HL-60 (cell line): ENCODE measurements around the gene ESR1.

Experiments used
- DNase-seq, 2 experiments: peaks; one replicate each; pipeline ENCODE4 v3.0.0-alpha.2; 2010 to 2020; ENCODE audit warnings: low read depth in 1 of 2, low spot score in 1 of 2
- H3K27ac ChIP-seq: fragments of 250-450 bp; sonication (Bioruptor Pico); replicated peaks from 2 replicates; pipeline ENCODE4 v1.5.1; 2020; ENCODE audit warnings: mild to moderate bottlenecking, moderate library complexity
- H3K27me3 ChIP-seq: fragments of 250-450 bp; sonication (Bioruptor Pico); 2 replicates; pipeline ENCODE4 v1.5.1; 2021; ENCODE audit warnings: mild to moderate bottlenecking, moderate library complexity; ENCODE audit not compliant: insufficient read depth, poor library complexity, severe bottlenecking
- H3K4me3 ChIP-seq: replicated peaks from 2 replicates; pipeline ENCODE4 v1.5.1; 2011; ENCODE audit warnings: mild to moderate bottlenecking, control low read depth, low read length; ENCODE audit not compliant: insufficient read depth
- CTCF ChIP-seq: IDR thresholded peaks from one replicate; pipeline ENCODE4 v1.5.1; 2011; ENCODE audit warnings: low read length, control low read depth, inconsistent platforms; ENCODE audit not compliant: insufficient read depth
- GABPA ChIP-seq: IDR thresholded peaks from 2 replicates; pipeline ENCODE4 v1.6.1; 2012; ENCODE audit warnings: low read depth
- POLR2AphosphoS5 ChIP-seq: IDR thresholded peaks from 2 replicates; pipeline ENCODE4 v1.6.1; 2012; ENCODE audit warnings: low read depth
- REST ChIP-seq: IDR thresholded peaks from 2 replicates; pipeline ENCODE4 v1.6.1; 2012; ENCODE audit warnings: low read depth; ENCODE audit not compliant: insufficient replicate concordance
- SPI1 ChIP-seq: IDR thresholded peaks from 2 replicates; pipeline ENCODE4 v1.6.1; 2012; ENCODE audit warnings: low read depth, mild to moderate bottlenecking, borderline replicate concordance

ESR1 gene

GRCh38 chr6:152049502-152049901 is 242.0 kb downstream of the ESR1 start:
- Histone ChIP-seq H3K27ac (no peak overlapping the region), H3K27me3 (peaks cover 3% of the 10 kb centered on the region), H3K4me3 (no peak overlapping the region)
- TF ChIP-seq REST = no peak
- TF ChIP-seq CTCF = no peak
- no peak for TF ChIP-seq SPI1
- no peak for TF ChIP-seq POLR2AphosphoS5
- TF ChIP-seq GABPA = no peak
- no peak for DNase-seq

GRCh38 chr6:152050451-152051195 is 243.1 kb downstream of the ESR1 start:
- no peak for DNase-seq
- Histone ChIP-seq H3K27ac (no peak overlapping the region), H3K27me3 (peaks cover 3% of the 10 kb centered on the region), H3K4me3 (no peak overlapping the region)
- TF ChIP-seq GABPA (no peak), CTCF (no peak), REST (no peak), SPI1 (no peak), POLR2AphosphoS5 (no peak)

GRCh38 chr6:152052061-152052460 is 244.6 kb downstream of the ESR1 start:
- Histone ChIP-seq H3K4me3 (no peak overlapping the region), H3K27me3 (peaks cover 3% of the 10 kb centered on the region), H3K27ac (no peak overlapping the region)
- no peak for TF ChIP-seq REST
- no peak for TF ChIP-seq CTCF
- no peak for TF ChIP-seq GABPA
- TF ChIP-seq POLR2AphosphoS5 = no peak
- no peak for TF ChIP-seq SPI1
- no peak for DNase-seq
